Endothelial cell of umbilical vein (primary cell): Measurements from ENCODE around the gene SORCS2. TPM values are rescaled to one million over a fixed set of nuclear protein-coding genes. Genes with fewer than 3 reads are reported as not detected.

Experiments used
- BruUV-seq: library from RNA; stranded (reverse); fragments of 400-500 nt; replicated peaks from 2 replicates; lab custom pipeline; 2021; lab: Mats Ljungman, UMichigan
- CTCF ChIA-PET: fragments of 300-600, 350-600 bp; sonication (Branson Sonifier 250); formaldehyde crosslinking; loops from one replicate; lab custom pipeline; 2021; ENCODE audit warnings: antibody characterized with exemption, inconsistent platforms; lab: Charles Lee
- POLR2A ChIA-PET: fragments of 300-600, 350-600 bp; sonication (Branson Sonifier 250); formaldehyde crosslinking; loops from one replicate; lab custom pipeline; 2021; ENCODE audit warnings: antibody characterized with exemption, inconsistent platforms; lab: Charles Lee
- DNase-seq: peaks from one replicate; pipeline ENCODE4 v3.0.0-alpha.2; 2011; ENCODE audit warnings: low read depth, low spot score
- FAIRE-seq: peaks from 2 replicates; lab custom pipeline; 2011; peaks lifted over from hg19 to GRCh38; lab: Jason Lieb, UNC
- H2AFZ ChIP-seq: 2 replicates; pipeline ENCODE4 v1.6.0; 2012; ENCODE audit warnings: low read depth, low read length, control low read depth, inconsistent platforms
- H3K27ac ChIP-seq: 2 replicates; pipeline ENCODE4 v1.5.1; 2011; ENCODE audit warnings: low read depth, mild to moderate bottlenecking, control low read depth, low read length, moderate library complexity; ENCODE audit not compliant: insufficient read depth
- H3K27me3 ChIP-seq, 2 experiments: 2 replicates each; pipeline versions ENCODE4 v1.6.0 to v1.6.1; 2011; ENCODE audit warnings: low read length in 2 of 2, mixed read lengths in 1 of 2; ENCODE audit not compliant: control insufficient read depth in 2 of 2, insufficient read depth in 2 of 2
- H3K36me3 ChIP-seq, 2 experiments: 2 replicates in 1 of 2; 3 replicates in 1 of 2; pipeline ENCODE4 v1.5.1; 2011; ENCODE audit warnings: low read length in 2 of 2, mild to moderate bottlenecking in 1 of 2, moderate library complexity in 1 of 2; ENCODE audit not compliant: control insufficient read depth in 2 of 2, insufficient read depth in 2 of 2; ENCODE audit errors: extremely low read depth in 1 of 2
- H3K4me1 ChIP-seq: 3 replicates; pipeline ENCODE4 v1.5.1; 2011; ENCODE audit warnings: mild to moderate bottlenecking, low read length; ENCODE audit not compliant: control insufficient read depth, insufficient read depth; ENCODE audit errors: extremely low read depth
- H3K4me2 ChIP-seq: 2 replicates; pipeline ENCODE4 v1.6.1; 2011; ENCODE audit warnings: low read length, control low read depth, mixed read lengths; ENCODE audit not compliant: insufficient read depth
- H3K4me3 ChIP-seq, 3 experiments: fragments of 200-600 bp in 1 of 3; sonication (generic), shearing (Covaris generic) in 1 of 3; replicated peaks in 1 of 3; 2 replicates each; pipeline ENCODE4 v1.5.1; 2011 to 2016; ENCODE audit warnings: control low read depth in 3 of 3, low read length in 3 of 3, mild to moderate bottlenecking in 2 of 3, inconsistent platforms in 1 of 3, low read depth in 1 of 3, moderate library complexity in 1 of 3; ENCODE audit not compliant: insufficient read depth in 1 of 3
- H3K79me2 ChIP-seq: 2 replicates; pipeline ENCODE4 v1.6.0; 2012; ENCODE audit warnings: low read length, inconsistent platforms; ENCODE audit not compliant: control insufficient read depth, insufficient read depth
- H3K9ac ChIP-seq: replicated peaks from 2 replicates; pipeline ENCODE3; 2011; ENCODE audit warnings: low read length, control low read depth; ENCODE audit not compliant: insufficient read depth; ENCODE audit errors: extremely low read depth
- H3K9me1 ChIP-seq: replicated peaks from 3 replicates; pipeline ENCODE4 v1.6.0; 2011; ENCODE audit warnings: mild to moderate bottlenecking, low read length; ENCODE audit not compliant: control insufficient read depth, insufficient read depth; ENCODE audit errors: extremely low read depth
- H3K9me3 ChIP-seq: replicated peaks from 2 replicates; pipeline ENCODE4 v1.5.1; 2012; ENCODE audit warnings: low read length, inconsistent platforms; ENCODE audit not compliant: control insufficient read depth, insufficient read depth
- H4K20me1 ChIP-seq: replicated peaks from 2 replicates; pipeline ENCODE3; 2011; ENCODE audit warnings: mild to moderate bottlenecking, low read length; ENCODE audit not compliant: control insufficient read depth, insufficient read depth; ENCODE audit errors: extremely low read depth
- EZH2 ChIP-seq: IDR thresholded peaks from 2 replicates; pipeline ENCODE4 v1.6.1; 2012; ENCODE audit warnings: borderline replicate concordance, low read depth, mild to moderate bottlenecking, moderate library complexity, low read length, inconsistent platforms; ENCODE audit not compliant: severe bottlenecking
- FOS ChIP-seq: IDR thresholded peaks from 2 replicates; pipeline ENCODE4 v1.6.1; 2011; ENCODE audit warnings: mild to moderate bottlenecking, low read length, moderate library complexity, borderline replicate concordance; ENCODE audit not compliant: insufficient read depth
- GATA2 ChIP-seq: IDR thresholded peaks from 2 replicates; pipeline ENCODE4 v1.7.0; 2011; ENCODE audit warnings: low read depth, mild to moderate bottlenecking, moderate library complexity, mixed read lengths, low read length; ENCODE audit not compliant: insufficient read length, insufficient read depth
- POLR2A ChIP-seq: IDR thresholded peaks from 2 replicates; pipeline ENCODE4 v1.6.1; 2012; ENCODE audit warnings: low read depth, mild to moderate bottlenecking, control low read depth, low read length
- dilution Hi-C: fragments of 300-500 bp; cut with MboI; formaldehyde crosslinking; loops from one replicate; pipeline ENCODE4 v1.15.0; 2019; ENCODE audit warnings: low sequenced_read_pairs; ENCODE audit not compliant: extremely low pct_ligation_motif_present
- intact Hi-C: fragments of 100-400 bp; cut with micrococcal nuclease; formaldehyde crosslinking; loops from one replicate; pipeline ENCODE4 v1.10.0; 2022
- polyA plus RNA-seq, 4 experiments: library from polyadenylated mRNA; depleted of rRNA in 3 of 4; stranded (reverse) in 3 of 4; unstranded in 1 of 4; fragments of >200 nt; gene quantifications; 2 replicates each; pipeline versions ENCODE4 v1.2.1 to v1.2.3, GENCODE V29; 2011 to 2012; ENCODE audit warnings: missing spikeins in 1 of 4
- total RNA-seq: library from RNA; stranded (reverse); gene quantifications from 2 replicates; pipeline ENCODE4 v1.2.3, GENCODE V29; 2021
- TF ChIP-seq, protein P1 (sequence below), 2 donors: IDR thresholded peaks; 1 replicate in 1 of 2; 2 replicates in 1 of 2; pipeline ENCODE4 v1.5.1; 2011; ENCODE audit warnings: low read length in 2 of 2, mild to moderate bottlenecking in 2 of 2, moderate library complexity in 2 of 2, control low read depth in 1 of 2, inconsistent platforms in 1 of 2, low read depth in 1 of 2; ENCODE audit not compliant: insufficient read depth in 1 of 2; ENCODE audit errors: extremely low read depth in 1 of 2
- TF ChIP-seq, protein P2 (sequence below): IDR thresholded peaks from 2 replicates; pipeline ENCODE4 v1.6.1; 2011; ENCODE audit not compliant: insufficient read depth, insufficient read length

SORCS2 gene
- total and polyA plus RNA-seq, 2 donors (not counting 3 experiments of a cell fraction or from before 2014, with no cell fraction given), result not detected

DNA sequence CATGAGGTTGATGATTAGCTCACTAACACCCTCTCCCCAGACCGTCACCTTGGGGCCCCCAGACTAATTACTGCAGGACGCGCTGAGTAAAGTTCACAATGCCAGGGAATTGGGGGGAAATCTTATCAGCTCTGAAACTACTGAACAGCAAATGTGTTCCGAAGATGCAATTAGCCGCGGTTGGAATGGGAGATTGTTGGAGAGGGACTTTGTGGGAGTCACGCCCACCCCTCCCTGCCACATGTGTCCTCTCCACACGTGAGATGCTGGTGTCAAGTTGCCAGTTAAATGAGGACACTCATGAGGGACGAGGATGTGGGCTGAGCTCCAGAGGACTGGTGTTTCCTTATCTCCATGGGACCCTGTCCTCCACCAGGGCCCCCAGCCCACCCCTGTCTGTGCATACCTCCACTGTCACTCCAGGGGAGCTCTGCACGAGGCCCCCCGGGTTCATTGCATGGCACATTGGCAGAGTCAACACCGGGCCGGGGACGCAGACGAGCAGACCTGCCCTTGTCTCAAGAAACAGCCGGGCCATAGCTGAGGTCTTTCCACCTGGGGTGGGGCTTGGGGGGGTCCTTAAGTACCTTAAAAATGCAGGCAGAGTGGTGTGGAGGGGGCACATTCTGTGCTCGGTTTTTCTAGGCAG, 417.8 kb downstream of the SORCS2 start:
- Histone ChIP-seq H4K20me1 (no peaks in the 10 kb centered on the region), H3K9me3 (no peaks in the 10 kb centered on the region), H3K4me3 (no peak overlapping the region), H3K9ac (no peak overlapping the region), H3K79me2 (no peaks in the 10 kb centered on the region), H3K4me1 (no peaks in the 10 kb centered on the region), H3K9me1 (no peaks in the 10 kb centered on the region), H3K4me2 (no peak overlapping the region), H2AFZ (no peak overlapping the region), H3K36me3 (no peaks in the 10 kb centered on the region), H3K27ac (no peak overlapping the region), H3K27me3 (no peaks in the 10 kb centered on the region)
- TF ChIP-seq, protein P1, sequence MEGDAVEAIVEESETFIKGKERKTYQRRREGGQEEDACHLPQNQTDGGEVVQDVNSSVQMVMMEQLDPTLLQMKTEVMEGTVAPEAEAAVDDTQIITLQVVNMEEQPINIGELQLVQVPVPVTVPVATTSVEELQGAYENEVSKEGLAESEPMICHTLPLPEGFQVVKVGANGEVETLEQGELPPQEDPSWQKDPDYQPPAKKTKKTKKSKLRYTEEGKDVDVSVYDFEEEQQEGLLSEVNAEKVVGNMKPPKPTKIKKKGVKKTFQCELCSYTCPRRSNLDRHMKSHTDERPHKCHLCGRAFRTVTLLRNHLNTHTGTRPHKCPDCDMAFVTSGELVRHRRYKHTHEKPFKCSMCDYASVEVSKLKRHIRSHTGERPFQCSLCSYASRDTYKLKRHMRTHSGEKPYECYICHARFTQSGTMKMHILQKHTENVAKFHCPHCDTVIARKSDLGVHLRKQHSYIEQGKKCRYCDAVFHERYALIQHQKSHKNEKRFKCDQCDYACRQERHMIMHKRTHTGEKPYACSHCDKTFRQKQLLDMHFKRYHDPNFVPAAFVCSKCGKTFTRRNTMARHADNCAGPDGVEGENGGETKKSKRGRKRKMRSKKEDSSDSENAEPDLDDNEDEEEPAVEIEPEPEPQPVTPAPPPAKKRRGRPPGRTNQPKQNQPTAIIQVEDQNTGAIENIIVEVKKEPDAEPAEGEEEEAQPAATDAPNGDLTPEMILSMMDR (IDR thresholded peaks at IDR 0.05; ENCODE audit: extremely low read depth in 1 of 2, insufficient read depth in 1 of 2, low read depth in 1 of 2, low read length in 2 of 2), result no peak
- no peak for TF ChIP-seq GATA2
- TF ChIP-seq, protein P2, sequence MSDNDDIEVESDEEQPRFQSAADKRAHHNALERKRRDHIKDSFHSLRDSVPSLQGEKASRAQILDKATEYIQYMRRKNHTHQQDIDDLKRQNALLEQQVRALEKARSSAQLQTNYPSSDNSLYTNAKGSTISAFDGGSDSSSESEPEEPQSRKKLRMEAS, result no peak
- FAIRE-seq (no peak), DNase-seq (no peak)
- intact Hi-C loops, result no loop called here
- ChIA-PET CTCF (no interaction called here), POLR2A (no interaction called here)
- BruUV-seq, result no TSS peak
- dilution Hi-C loops, result no loop called here

DNA sequence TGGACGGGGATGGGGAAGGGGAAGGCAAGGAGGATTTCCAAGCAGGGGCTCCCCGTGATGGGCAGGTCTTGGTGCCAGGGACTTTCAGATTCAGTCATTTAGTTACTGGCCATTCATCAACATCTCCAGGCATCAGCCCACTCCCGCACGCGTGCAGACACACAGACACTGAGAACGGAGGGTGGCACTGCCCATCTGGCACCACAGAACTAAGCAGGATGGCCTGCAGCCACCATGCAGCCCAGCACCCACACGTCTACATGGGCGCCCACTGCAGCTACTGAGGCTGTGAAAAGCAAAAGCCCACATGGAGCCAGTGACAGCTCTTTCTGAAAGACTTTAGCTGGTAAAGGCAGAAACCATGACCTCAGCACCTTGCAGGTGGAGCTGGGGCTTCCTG, 418.5 kb downstream of the SORCS2 start:
- Histone ChIP-seq H3K9me1 (no peaks in the 10 kb centered on the region), H2AFZ (no peak overlapping the region), H4K20me1 (no peaks in the 10 kb centered on the region), H3K9me3 (no peaks in the 10 kb centered on the region), H3K4me3 (no peak overlapping the region), H3K4me1 (no peaks in the 10 kb centered on the region), H3K79me2 (no peaks in the 10 kb centered on the region), H3K9ac (no peak overlapping the region), H3K4me2 (no peak overlapping the region), H3K36me3 (no peaks in the 10 kb centered on the region), H3K27me3 (no peaks in the 10 kb centered on the region), H3K27ac (no peak overlapping the region)
- POLR2A ChIA-PET, result no interaction called here
- TF ChIP-seq POLR2A, result no peak
- no peak for TF ChIP-seq FOS
- TF ChIP-seq, protein P2, result no peak
- no peak for TF ChIP-seq EZH2
- CTCF ChIA-PET, result no interaction called here
- no peak for DNase-seq
- intact Hi-C loops (no loop called here), dilution Hi-C loops (no loop called here)
- no peak for FAIRE-seq
- no TSS peak for BruUV-seq
